Body of pancreas (tissue), 4 donors: Measurements from ENCODE around the gene HLA-C. TPM values are rescaled to one million over a fixed set of nuclear protein-coding genes. Genes with fewer than 3 reads are reported as not detected.
"Not testable (repeated sequence)": the region's sequence is repeated elsewhere in the genome, so short reads cannot be mapped to it uniquely, and the experiment has no call there.

ENCODE experiments used
- ATAC-seq: fragments of 150-250 bp; one replicate; pipeline ENCODE4 v1.9.1; 2016
- DNase-seq, 4 donors: peaks; one replicate each; pipeline ENCODE4 v3.0.0-alpha.2; 2019
- H3K27ac ChIP-seq, 4 donors: fragments of 200-600 bp; sonication (generic); 1 replicate in 3 of 4; 2 replicates in 1 of 4; pipeline versions ENCODE4 v1.5.1 to v1.6.1; 2016 to 2019; ENCODE audit warnings: mild to moderate bottlenecking in 1 of 4, mixed read lengths in 1 of 4, moderate library complexity in 1 of 4
- H3K27me3 ChIP-seq, 2 donors: fragments of 200-600 bp; sonication (generic); one replicate each; pipeline ENCODE4 v1.6.0; 2016; ENCODE audit warnings: mild to moderate bottlenecking in 1 of 2
- H3K36me3 ChIP-seq, 2 donors: fragments of 200-600 bp; sonication (generic); replicated peaks in 1 of 2; 2 replicates each; pipeline ENCODE4 v1.5.1; 2016; ENCODE audit warnings: low read depth in 2 of 2; ENCODE audit not compliant: insufficient read depth in 1 of 2
- H3K4me1 ChIP-seq: fragments of 200-600 bp; sonication (generic); one replicate; pipeline ENCODE4 v1.6.0; 2016
- H3K4me3 ChIP-seq, 2 donors: fragments of 200-600 bp; sonication (generic); 1 replicate in 1 of 2; 2 replicates in 1 of 2; pipeline ENCODE4 v1.5.1; 2016 to 2019
- H3K9me3 ChIP-seq, 3 donors: fragments of 200-600 bp; sonication (generic); 1 replicate in 2 of 3; 2 replicates in 1 of 3; pipeline ENCODE4 v1.5.1; 2016
- POLR2A ChIP-seq, 3 donors: fragments of 450-650 bp; IDR thresholded peaks; one replicate each; pipeline ENCODE4 v1.6.1; 2016; ENCODE audit warnings: antibody characterized with exemption in 3 of 3, mild to moderate bottlenecking in 2 of 3
- WGBS, 2 donors: methylation state at CpG; one replicate each; pipeline ENCODE4 v1.1.5; 2017; 5-methylcytosine and 5-hydroxymethylcytosine counted together
- intact Hi-C: fragments of 100-400 bp; cut with DNase I; formaldehyde crosslinking; loops from one replicate; pipeline ENCODE4 v1.15.1; 2023
- total RNA-seq, 2 donors: library from RNA; depleted of rRNA; stranded (reverse); fragments of >200 nt; gene quantifications; one replicate each; pipeline ENCODE4 v1.1.0, GENCODE V29; 2016
- TF ChIP-seq, protein P1 (sequence below), 7 experiments: fragments of 450-650 bp in 4 of 7; fragments of 200-600 bp in 3 of 7; sonication (generic) in 3 of 7; IDR thresholded peaks; one replicate each; pipeline ENCODE4 v1.5.1; 2016 to 2019; ENCODE audit warnings: antibody characterized with exemption in 7 of 7

The HLA-C gene
- total RNA-seq, 2 donors from 2014 or later = 93.9 to 364 TPM

DNA sequence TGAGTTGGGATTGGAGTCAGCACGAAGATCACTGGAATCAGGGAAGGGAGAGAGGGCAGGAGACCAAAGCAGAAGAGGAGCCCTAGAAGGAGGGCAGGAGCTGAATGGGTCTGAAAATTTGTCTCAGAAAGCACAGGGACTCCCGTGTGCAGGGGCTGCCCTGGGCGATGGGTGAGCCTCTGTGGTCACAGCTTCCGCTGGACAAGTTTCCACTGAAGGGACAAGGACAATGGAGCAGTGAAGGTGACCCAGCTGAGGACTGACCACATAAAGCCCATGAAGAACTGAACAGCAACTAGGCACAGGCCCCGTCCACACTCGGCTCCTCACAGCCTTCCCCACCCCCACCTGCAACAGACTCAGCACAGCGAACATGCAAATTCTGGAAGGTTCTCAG, 3.5 kb downstream of the HLA-C start:
- Histone ChIP-seq H3K4me3 (no peak overlapping the region), H3K27me3 (no peaks in the 10 kb centered on the region), H3K36me3 (no peaks in the 10 kb centered on the region), H3K27ac (no peak overlapping the region), H3K4me1 (peaks cover 16% of the 10 kb centered on the region), H3K9me3 (no peaks in the 10 kb centered on the region)
- intact Hi-C loops = no loop called here
- no peak for ATAC-seq
- no peak for TF ChIP-seq POLR2A (IDR thresholded peaks at IDR 0.05)
- TF ChIP-seq, protein P1, sequence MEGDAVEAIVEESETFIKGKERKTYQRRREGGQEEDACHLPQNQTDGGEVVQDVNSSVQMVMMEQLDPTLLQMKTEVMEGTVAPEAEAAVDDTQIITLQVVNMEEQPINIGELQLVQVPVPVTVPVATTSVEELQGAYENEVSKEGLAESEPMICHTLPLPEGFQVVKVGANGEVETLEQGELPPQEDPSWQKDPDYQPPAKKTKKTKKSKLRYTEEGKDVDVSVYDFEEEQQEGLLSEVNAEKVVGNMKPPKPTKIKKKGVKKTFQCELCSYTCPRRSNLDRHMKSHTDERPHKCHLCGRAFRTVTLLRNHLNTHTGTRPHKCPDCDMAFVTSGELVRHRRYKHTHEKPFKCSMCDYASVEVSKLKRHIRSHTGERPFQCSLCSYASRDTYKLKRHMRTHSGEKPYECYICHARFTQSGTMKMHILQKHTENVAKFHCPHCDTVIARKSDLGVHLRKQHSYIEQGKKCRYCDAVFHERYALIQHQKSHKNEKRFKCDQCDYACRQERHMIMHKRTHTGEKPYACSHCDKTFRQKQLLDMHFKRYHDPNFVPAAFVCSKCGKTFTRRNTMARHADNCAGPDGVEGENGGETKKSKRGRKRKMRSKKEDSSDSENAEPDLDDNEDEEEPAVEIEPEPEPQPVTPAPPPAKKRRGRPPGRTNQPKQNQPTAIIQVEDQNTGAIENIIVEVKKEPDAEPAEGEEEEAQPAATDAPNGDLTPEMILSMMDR (IDR thresholded peaks at IDR 0.05) = no peak
- DNase-seq = no peak
- 73 to 86% methylated on average over 7 of the region's 7 CpGs for WGBS, 2 donors

DNA sequence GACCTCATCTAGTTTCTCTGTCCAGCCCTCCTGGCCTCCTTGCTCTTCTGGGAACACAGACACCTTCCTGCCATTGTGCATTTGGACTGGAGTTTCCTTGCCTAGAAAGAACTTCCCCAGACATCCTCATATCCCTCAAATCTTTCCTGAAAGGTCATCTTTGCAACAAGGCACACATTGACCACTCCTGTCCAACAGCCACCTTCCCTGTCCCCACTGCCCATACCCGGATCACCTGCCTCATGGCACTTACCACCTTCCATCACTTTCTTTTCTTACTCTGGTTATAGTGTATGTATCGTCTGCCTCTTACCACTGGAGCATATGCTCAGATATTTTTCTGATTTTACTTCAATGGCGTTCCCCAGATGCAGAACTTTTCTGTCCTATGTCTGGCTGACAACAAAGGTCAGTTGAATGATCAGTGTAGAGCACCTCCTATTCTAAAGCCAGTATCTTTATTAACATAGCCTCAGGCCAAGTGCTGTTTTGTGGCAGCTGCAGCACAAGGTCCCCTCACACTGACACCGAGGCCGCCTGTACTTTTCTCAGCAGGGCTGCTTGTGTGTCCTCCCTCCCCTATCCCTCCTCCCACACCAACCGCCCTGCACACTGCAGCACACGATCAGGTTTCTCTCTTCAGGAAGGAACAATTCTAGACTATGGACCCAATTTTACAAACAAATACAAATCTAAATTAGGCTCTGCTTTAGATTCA, 4.1 kb downstream of the HLA-C start:
- no peak for ATAC-seq
- WGBS, 2 donors = 56 to 58% methylated on average over 7 of the region's 7 CpGs
- TF ChIP-seq, protein P1 (IDR thresholded peaks at IDR 0.05) = no peak
- peak in 1 of 3 donors; percentile 16 for TF ChIP-seq POLR2A (IDR thresholded peaks at IDR 0.05)

DNA sequence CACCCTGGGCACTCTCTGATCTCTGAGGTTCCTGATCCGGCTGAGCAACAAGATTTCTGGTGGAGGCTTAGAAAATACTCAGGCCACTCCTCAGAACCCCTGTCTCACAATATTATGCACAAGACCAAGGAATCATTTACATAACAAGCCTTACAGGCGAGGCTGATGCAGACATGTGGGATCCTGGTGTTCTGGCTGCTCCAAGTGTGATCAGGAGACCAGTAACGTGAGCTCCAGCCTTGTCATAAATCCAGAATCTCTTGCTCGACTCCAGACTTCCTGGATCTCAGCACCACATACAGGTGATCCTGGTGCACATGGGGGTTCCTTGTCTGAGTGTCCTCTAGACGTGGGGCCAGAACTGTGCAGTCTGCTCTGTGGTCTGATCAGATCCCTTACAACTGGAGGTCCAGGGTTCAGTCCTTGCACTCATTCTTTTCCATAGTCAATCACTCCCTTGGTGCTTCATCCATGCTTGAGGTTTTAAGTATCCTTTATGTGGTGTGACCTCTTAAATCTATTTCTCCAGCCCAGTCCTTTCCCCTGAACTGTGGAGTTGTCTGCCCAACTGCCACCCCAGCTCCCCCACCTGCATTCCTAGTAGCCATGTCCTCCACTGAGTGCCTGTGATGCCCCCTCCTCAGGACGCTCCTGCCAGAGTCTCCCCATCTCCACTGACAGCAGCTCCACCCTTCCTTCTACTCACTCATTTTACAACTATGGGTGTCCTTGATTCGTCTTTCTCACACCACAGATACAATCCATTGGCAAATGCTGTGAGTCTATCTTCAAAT, 5.1 kb downstream of the HLA-C start:
- TF ChIP-seq POLR2A (IDR thresholded peaks at IDR 0.05) = no peak
- TF ChIP-seq, protein P1 (IDR thresholded peaks at IDR 0.05) = no peak
- Histone ChIP-seq H3K27me3 (no peaks in the 10 kb centered on the region), H3K27ac (no peak overlapping the region), H3K4me3 (no peak overlapping the region), H3K9me3 (no peaks in the 10 kb centered on the region), H3K4me1 (peaks cover 16% of the 10 kb centered on the region), H3K36me3 (no peaks in the 10 kb centered on the region)
- intact Hi-C loops = no loop called here
- DNase-seq (no peak), ATAC-seq (no peak)
- WGBS, 2 donors = 28 to 37% methylated on average over 4 to 7 of the region's 7 CpGs

More for the DNA sequence above, 4.1 kb downstream of the HLA-C start:
- intact Hi-C loops = no loop called here
- Histone ChIP-seq H3K4me3 (no peak overlapping the region), H3K9me3 (no peaks in the 10 kb centered on the region), H3K4me1 (peaks cover 16% of the 10 kb centered on the region), H3K27me3 (no peaks in the 10 kb centered on the region), H3K27ac (no peak overlapping the region), H3K36me3 (no peaks in the 10 kb centered on the region)
- DNase-seq = no peak

DNA sequence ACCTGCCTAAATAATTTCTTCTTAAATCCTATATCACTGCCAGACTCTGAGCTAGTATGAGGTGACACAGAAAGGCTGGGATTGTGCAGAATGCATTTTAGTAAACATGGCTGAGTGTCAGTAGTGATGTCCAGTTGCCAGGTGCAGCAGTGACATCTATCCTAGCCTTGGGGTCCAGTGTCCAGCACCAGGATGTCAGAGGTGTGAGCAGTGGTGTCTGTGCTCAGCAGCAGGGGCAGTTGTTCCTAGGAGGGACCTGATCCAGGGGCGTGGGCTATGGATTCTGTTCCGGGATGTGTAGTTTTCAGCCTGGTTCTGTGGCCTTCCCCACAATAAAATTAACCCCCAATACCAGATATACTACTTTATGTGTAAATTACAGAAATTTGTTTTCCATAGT, 6.0 kb downstream of the HLA-C start:
- TF ChIP-seq, protein P1 (IDR thresholded peaks at IDR 0.05) = no peak
- no peak for TF ChIP-seq POLR2A (IDR thresholded peaks at IDR 0.05)
- H3K27ac ChIP-seq = no peak overlapping the region
- 40 to 45% methylated on average over 2 of the region's 2 CpGs for WGBS, 2 donors
- no peak overlapping the region for H3K4me3 ChIP-seq
- intact Hi-C loops = no loop called here
- no peaks in the 10 kb centered on the region for H3K36me3 ChIP-seq
- no peaks in the 10 kb centered on the region for H3K9me3 ChIP-seq
- H3K4me1 ChIP-seq = peaks cover 15% of the 10 kb centered on the region
- ATAC-seq (no peak), DNase-seq (no peak)
- no peaks in the 10 kb centered on the region for H3K27me3 ChIP-seq

DNA sequence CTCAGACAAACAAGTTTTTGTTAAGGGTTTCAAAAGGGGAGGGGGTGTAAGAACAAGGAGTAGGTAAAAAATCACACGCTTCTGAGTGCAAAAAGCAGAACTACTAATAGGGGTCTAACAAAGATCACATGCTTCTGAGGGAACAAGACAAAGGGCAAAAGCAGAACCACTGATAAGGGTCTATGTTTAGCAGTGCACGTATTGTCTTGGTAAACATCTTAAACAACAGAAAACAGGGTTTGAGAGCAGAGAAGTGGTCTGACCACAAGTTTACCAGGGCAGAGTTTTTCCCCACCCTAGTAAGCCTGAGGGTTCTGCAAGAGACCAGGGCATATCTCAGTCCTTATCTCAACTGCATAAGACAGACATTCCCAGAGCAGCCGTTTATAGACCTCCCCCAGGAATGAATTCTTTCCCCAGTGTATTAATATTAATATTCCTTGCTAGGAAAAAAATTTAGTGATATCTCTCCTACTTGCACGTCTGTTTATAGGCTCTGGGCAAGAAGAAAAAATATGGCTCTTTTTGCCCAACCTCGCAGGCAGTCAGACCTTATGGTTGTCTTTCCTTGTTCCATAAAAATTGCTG, 8.5 kb downstream of the HLA-C start:
- 58 to 65% methylated on average over 5 of the region's 5 CpGs for WGBS, 2 donors
- not testable (repeated sequence) for DNase-seq

DNA sequence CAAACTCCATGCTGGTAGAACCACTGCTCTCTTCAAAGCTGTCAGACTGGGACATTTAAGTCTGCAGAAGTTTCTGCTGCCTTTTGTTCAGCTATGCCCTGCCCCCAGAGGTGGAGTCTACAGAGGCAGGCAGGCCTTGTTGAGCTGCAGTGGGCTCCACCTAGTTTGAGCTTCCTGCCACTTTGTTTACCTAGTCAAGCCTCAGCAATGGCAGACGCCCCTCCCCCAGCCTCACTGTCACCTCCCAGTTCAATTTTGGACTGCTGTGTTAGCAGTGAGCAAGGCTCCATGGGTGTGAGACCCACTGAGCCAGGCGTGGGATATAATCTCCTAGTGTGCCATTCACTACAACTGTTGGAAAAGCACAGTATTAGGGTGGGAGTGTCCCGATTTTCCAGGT, 11.9 kb downstream of the HLA-C start:
- H3K27ac ChIP-seq, ATAC-seq, DNase-seq, H3K4me3 ChIP-seq, H3K9me3 ChIP-seq, H3K4me1 ChIP-seq, intact Hi-C loops, H3K27me3 ChIP-seq, H3K36me3 ChIP-seq: not testable (repeated sequence)
- WGBS, 2 donors = 28 to 30% methylated on average over 3 of the region's 3 CpGs

More for the DNA sequence above, 8.5 kb downstream of the HLA-C start:
- intact Hi-C loops, H3K4me1 ChIP-seq, H3K4me3 ChIP-seq, H3K9me3 ChIP-seq, H3K36me3 ChIP-seq, ATAC-seq, H3K27me3 ChIP-seq, H3K27ac ChIP-seq: not testable (repeated sequence)
